ENCODE data around the gene TCTN3. TPM values are rescaled to one million over a fixed set of nuclear protein-coding genes. Genes with fewer than 3 reads are reported as not detected.

TCTN3 gene
- polyA plus RNA-seq, 1 donor (not counting 4 experiments of a cell fraction or from before 2014, with no cell fraction given) = 43.0 TPM

DNA sequence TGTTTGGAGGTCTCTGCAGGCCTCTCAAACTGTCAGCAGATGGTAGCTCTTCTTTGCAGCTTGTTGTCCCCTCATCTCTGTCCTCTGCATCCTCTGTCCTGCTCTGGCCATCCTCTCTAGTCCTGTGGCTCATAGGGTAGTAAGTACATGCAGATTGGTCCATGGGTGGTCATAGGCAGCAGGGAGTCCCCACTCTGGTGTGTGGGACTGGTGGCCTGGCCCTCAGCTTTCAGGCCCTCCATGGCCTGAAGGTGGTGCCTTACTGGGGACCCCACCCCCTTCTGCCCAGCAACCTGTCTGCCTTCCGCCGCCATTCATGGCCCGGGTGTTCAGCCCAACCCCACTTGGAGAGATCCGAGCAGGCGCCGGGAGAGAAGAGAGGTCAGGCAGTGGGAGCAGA lies 12.8 kb upstream of the TCTN3 start:
- H3K4me3 ChIP-seq (ENCODE audit: control insufficient read depth in 2 of 3, extremely low read depth in 1 of 3, insufficient read depth in 2 of 3, low read depth in 1 of 3, low read length in 3 of 3) = no peak overlapping the region
- H3K27me3 ChIP-seq (ENCODE audit: control insufficient read depth, extremely low read depth, insufficient read depth, low read length) = no peaks in the 10 kb centered on the region
- no peaks in the 10 kb centered on the region for H3K9me3 ChIP-seq (ENCODE audit: control insufficient read depth, low read depth, low read length)
- no peaks in the 10 kb centered on the region for H3K79me2 ChIP-seq (ENCODE audit: control insufficient read depth, insufficient read depth, low read length)
- DNase-seq (ENCODE audit: low read depth, low spot score) (no peak), FAIRE-seq (no peak)
- dilution Hi-C loops (cut with MboI; ENCODE audit: extremely low pct_ligation_motif_present, low sequenced_read_pairs) = no loop called here
- no peak overlapping the region for H3K27ac ChIP-seq (ENCODE audit: control insufficient read depth, insufficient read depth, low read length)
- no peak overlapping the region for H3K4me2 ChIP-seq (ENCODE audit: control insufficient read depth, extremely low read depth, insufficient read depth, low read depth, low read length)
- no peaks in the 10 kb centered on the region for H3K36me3 ChIP-seq (ENCODE audit: control insufficient read depth in 2 of 2, extremely low read depth in 1 of 2, insufficient read depth in 2 of 2, low read length in 2 of 2)
- H3K4me1 ChIP-seq (ENCODE audit: control insufficient read depth, extremely low read depth, insufficient read depth, low read length) = no peaks in the 10 kb centered on the region
- H2AFZ ChIP-seq (ENCODE audit: control insufficient read depth, low read length) = no peak overlapping the region
- H3K9ac ChIP-seq (ENCODE audit: control insufficient read depth, extremely low read depth, insufficient read depth, low read length) = no peak overlapping the region
- TF ChIP-seq EZH2 (IDR thresholded peaks at IDR 0.05; ENCODE audit: low read length) = no peak
- TF ChIP-seq, protein P1, sequence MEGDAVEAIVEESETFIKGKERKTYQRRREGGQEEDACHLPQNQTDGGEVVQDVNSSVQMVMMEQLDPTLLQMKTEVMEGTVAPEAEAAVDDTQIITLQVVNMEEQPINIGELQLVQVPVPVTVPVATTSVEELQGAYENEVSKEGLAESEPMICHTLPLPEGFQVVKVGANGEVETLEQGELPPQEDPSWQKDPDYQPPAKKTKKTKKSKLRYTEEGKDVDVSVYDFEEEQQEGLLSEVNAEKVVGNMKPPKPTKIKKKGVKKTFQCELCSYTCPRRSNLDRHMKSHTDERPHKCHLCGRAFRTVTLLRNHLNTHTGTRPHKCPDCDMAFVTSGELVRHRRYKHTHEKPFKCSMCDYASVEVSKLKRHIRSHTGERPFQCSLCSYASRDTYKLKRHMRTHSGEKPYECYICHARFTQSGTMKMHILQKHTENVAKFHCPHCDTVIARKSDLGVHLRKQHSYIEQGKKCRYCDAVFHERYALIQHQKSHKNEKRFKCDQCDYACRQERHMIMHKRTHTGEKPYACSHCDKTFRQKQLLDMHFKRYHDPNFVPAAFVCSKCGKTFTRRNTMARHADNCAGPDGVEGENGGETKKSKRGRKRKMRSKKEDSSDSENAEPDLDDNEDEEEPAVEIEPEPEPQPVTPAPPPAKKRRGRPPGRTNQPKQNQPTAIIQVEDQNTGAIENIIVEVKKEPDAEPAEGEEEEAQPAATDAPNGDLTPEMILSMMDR (optimal IDR thresholded peaks at IDR 0.05 in 1 of 3, IDR thresholded peaks at IDR 0.05 in 1 of 3, conservative IDR thresholded peaks at IDR 0.05 in 1 of 3; ENCODE audit: extremely low read depth in 1 of 3, insufficient read depth in 2 of 3, low read length in 3 of 3) = no peak
- no peaks in the 10 kb centered on the region for H3K9me1 ChIP-seq (ENCODE audit: control insufficient read depth, extremely low read depth, insufficient read depth, low read length)
- H4K20me1 ChIP-seq (ENCODE audit: control insufficient read depth, extremely low read depth, insufficient read depth, low read length) = no peaks in the 10 kb centered on the region

DNA sequence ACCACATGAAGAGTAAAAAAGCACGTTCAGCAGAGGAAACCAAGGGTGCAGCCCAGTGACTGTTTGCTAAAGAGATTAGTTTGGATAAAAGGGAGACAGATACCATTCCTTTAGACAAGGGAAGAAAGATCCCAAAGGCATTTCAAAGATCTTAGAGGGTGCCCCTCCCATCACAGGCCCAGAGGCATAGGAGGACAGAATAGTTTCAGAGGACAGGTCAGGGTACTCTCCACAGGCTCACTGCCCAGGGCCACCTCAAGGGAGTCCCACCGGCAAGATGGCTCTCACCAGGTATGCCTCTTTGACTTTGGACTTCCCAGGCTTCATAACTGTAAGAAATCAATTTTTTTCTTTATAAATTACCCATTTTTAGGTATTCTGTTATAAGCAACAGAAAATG lies 4.7 kb upstream of the TCTN3 start:
- no peaks in the 10 kb centered on the region for H3K9me1 ChIP-seq (ENCODE audit: control insufficient read depth, extremely low read depth, insufficient read depth, low read length)
- FAIRE-seq (no peak), DNase-seq (ENCODE audit: low read depth, low spot score) (no peak)
- no peaks in the 10 kb centered on the region for H3K36me3 ChIP-seq (ENCODE audit: control insufficient read depth in 2 of 2, extremely low read depth in 1 of 2, insufficient read depth in 2 of 2, low read length in 2 of 2)
- peaks cover 3% of the 10 kb centered on the region for H3K79me2 ChIP-seq (ENCODE audit: control insufficient read depth, insufficient read depth, low read length)
- no peak overlapping the region for H3K4me3 ChIP-seq (ENCODE audit: control insufficient read depth in 2 of 3, extremely low read depth in 1 of 3, insufficient read depth in 2 of 3, low read depth in 1 of 3, low read length in 3 of 3)
- H3K9ac ChIP-seq (ENCODE audit: control insufficient read depth, extremely low read depth, insufficient read depth, low read length) = no peak overlapping the region
- no peaks in the 10 kb centered on the region for H3K4me1 ChIP-seq (ENCODE audit: control insufficient read depth, extremely low read depth, insufficient read depth, low read length)
- H3K4me2 ChIP-seq (ENCODE audit: control insufficient read depth, extremely low read depth, insufficient read depth, low read depth, low read length) = no peak overlapping the region
- H4K20me1 ChIP-seq (ENCODE audit: control insufficient read depth, extremely low read depth, insufficient read depth, low read length) = no peaks in the 10 kb centered on the region
- no peaks in the 10 kb centered on the region for H3K9me3 ChIP-seq (ENCODE audit: control insufficient read depth, low read depth, low read length)
- dilution Hi-C loops (cut with MboI; ENCODE audit: extremely low pct_ligation_motif_present, low sequenced_read_pairs) = no loop called here
- no peak overlapping the region for H3K27ac ChIP-seq (ENCODE audit: control insufficient read depth, insufficient read depth, low read length)
- H3K27me3 ChIP-seq (ENCODE audit: control insufficient read depth, extremely low read depth, insufficient read depth, low read length) = no peaks in the 10 kb centered on the region
- no peak for TF ChIP-seq EZH2 (IDR thresholded peaks at IDR 0.05; ENCODE audit: low read length)
- TF ChIP-seq, protein P1 (optimal IDR thresholded peaks at IDR 0.05 in 1 of 3, IDR thresholded peaks at IDR 0.05 in 1 of 3, conservative IDR thresholded peaks at IDR 0.05 in 1 of 3; ENCODE audit: extremely low read depth in 1 of 3, insufficient read depth in 2 of 3, low read length in 3 of 3) = no peak
- no peak overlapping the region for H2AFZ ChIP-seq (ENCODE audit: control insufficient read depth, low read length)

Data from keratinocyte (primary cell).